Natural killer cell (primary cell): ENCODE measurements around the gene DOCK1. TPM values are rescaled to one million over a fixed set of nuclear protein-coding genes. Genes with fewer than 3 reads are reported as not detected.

ENCODE experiments used
- ATAC-seq, 3 donors: fragments of 150-1000 bp in 2 of 3; fragments of 200-7000 bp in 1 of 3; cut with Tn5 transposase; 1 replicate in 1 of 3; 2 replicates in 2 of 3; pipeline ENCODE4 v1.10.0; 2021; ENCODE audit warnings: mild to moderate bottlenecking in 2 of 3, moderate library complexity in 2 of 3
- DNase-seq, 2 donors: peaks; one replicate each; pipeline versions ENCODE4 v3.0.0 to v3.0.0-alpha.2; 2013 to 2021; ENCODE audit warnings: mixed read lengths in 1 of 2
- H3K27ac ChIP-seq: one replicate; pipeline ENCODE4 v1.5.1; 2013; ENCODE audit warnings: mild to moderate bottlenecking, low read length
- H3K27me3 ChIP-seq: one replicate; pipeline ENCODE4 v1.6.1; 2013; ENCODE audit warnings: low read length; ENCODE audit not compliant: control insufficient read depth, insufficient read depth
- H3K36me3 ChIP-seq: one replicate; pipeline ENCODE4 v1.6.1; 2013; ENCODE audit warnings: low read length; ENCODE audit not compliant: control insufficient read depth, insufficient read depth
- H3K4me1 ChIP-seq: one replicate; pipeline ENCODE4 v1.6.1; 2013; ENCODE audit warnings: low read length; ENCODE audit not compliant: control insufficient read depth, insufficient read depth
- H3K4me3 ChIP-seq: one replicate; pipeline ENCODE4 v1.5.1; 2013; ENCODE audit warnings: low read length
- H3K9me3 ChIP-seq: one replicate; pipeline ENCODE4 v1.6.1; 2013; ENCODE audit warnings: low read length; ENCODE audit not compliant: control insufficient read depth, insufficient read depth
- H3K27ac Mint-ChIP-seq, 2 donors: one replicate each; pipeline ENCODE4 v1.8.0; 2022; ENCODE audit warnings: mild to moderate bottlenecking in 2 of 2, mixed read lengths in 2 of 2, moderate library complexity in 1 of 2
- H3K27me3 Mint-ChIP-seq, 2 donors: one replicate each; pipeline ENCODE4 v1.8.0; 2022; ENCODE audit warnings: low read depth in 2 of 2, mixed read lengths in 2 of 2
- H3K36me3 Mint-ChIP-seq: one replicate; pipeline ENCODE4 v1.8.0; 2022; ENCODE audit warnings: mixed read lengths
- H3K4me1 Mint-ChIP-seq, 2 donors: one replicate each; pipeline ENCODE4 v1.8.0; 2022; ENCODE audit warnings: mixed read lengths in 2 of 2
- H3K4me3 Mint-ChIP-seq: one replicate; pipeline ENCODE4 v1.8.0; 2022; ENCODE audit warnings: mild to moderate bottlenecking, moderate library complexity, mixed read lengths
- H3K9me3 Mint-ChIP-seq, 2 donors: one replicate each; pipeline ENCODE4 v1.8.0; 2022; ENCODE audit warnings: mixed read lengths in 2 of 2
- WGBS: methylation state at CpG from one replicate; pipeline ENCODE4 v1.1.7; 2013; ENCODE audit warnings: missing lambda C conversion rate; ENCODE audit not compliant: insufficient coverage; 5-methylcytosine and 5-hydroxymethylcytosine counted together
- intact Hi-C: fragments of 100-400 bp; cut with micrococcal nuclease; formaldehyde crosslinking; loops from one replicate; pipeline ENCODE4 v1.14.2; 2022
- total RNA-seq, 4 donors: library from RNA; stranded (reverse); fragments of 120-200 nt in 1 of 4; gene quantifications; one replicate each; pipeline versions ENCODE4 v1.2.3 to v1.2.4, GENCODE V29; 2013 to 2022
- TF ChIP-seq, protein P1 (sequence below): fragments of 200-600 bp; IDR thresholded peaks from one replicate; pipeline ENCODE4 v1.8.0; 2022; ENCODE audit warnings: antibody characterized with exemption

DOCK1 gene
- total RNA-seq, 3 donors from 2014 or later (not counting 1 experiment from before 2014, with no cell fraction given) = 0.07 to 0.12 (median 0.08) TPM

- peaks cover 0 to 4% of the 10 kb centered on the region in 2 donors for H3K4me1 Mint-ChIP-seq
- WGBS = 89% methylated on average over 5 of the region's 5 CpGs
- Histone ChIP-seq H3K27me3 (peaks cover 6% of the 10 kb centered on the region), H3K9me3 (no peaks in the 10 kb centered on the region), H3K27ac (no peak overlapping the region), H3K4me3 (no peak overlapping the region), H3K36me3 (no peaks in the 10 kb centered on the region), H3K4me1 (no peaks in the 10 kb centered on the region)
- no peaks in the 10 kb centered on the region for H3K36me3 Mint-ChIP-seq
- no peaks in the 10 kb centered on the region for H3K9me3 Mint-ChIP-seq
- no peak overlapping the region for H3K4me3 Mint-ChIP-seq
- ATAC-seq (no peak), DNase-seq (no peak)
- H3K27ac Mint-ChIP-seq = no peak overlapping the region
- peaks cover 30 to 31% of the 10 kb centered on the region in 2 donors for H3K27me3 Mint-ChIP-seq
- intact Hi-C loops = no loop called here
- TF ChIP-seq, protein P1, sequence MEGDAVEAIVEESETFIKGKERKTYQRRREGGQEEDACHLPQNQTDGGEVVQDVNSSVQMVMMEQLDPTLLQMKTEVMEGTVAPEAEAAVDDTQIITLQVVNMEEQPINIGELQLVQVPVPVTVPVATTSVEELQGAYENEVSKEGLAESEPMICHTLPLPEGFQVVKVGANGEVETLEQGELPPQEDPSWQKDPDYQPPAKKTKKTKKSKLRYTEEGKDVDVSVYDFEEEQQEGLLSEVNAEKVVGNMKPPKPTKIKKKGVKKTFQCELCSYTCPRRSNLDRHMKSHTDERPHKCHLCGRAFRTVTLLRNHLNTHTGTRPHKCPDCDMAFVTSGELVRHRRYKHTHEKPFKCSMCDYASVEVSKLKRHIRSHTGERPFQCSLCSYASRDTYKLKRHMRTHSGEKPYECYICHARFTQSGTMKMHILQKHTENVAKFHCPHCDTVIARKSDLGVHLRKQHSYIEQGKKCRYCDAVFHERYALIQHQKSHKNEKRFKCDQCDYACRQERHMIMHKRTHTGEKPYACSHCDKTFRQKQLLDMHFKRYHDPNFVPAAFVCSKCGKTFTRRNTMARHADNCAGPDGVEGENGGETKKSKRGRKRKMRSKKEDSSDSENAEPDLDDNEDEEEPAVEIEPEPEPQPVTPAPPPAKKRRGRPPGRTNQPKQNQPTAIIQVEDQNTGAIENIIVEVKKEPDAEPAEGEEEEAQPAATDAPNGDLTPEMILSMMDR = no peak
These were observed 3.0 kb downstream of the DOCK1 start for GRCh38 chr10:126908225-126908624.

DNA sequence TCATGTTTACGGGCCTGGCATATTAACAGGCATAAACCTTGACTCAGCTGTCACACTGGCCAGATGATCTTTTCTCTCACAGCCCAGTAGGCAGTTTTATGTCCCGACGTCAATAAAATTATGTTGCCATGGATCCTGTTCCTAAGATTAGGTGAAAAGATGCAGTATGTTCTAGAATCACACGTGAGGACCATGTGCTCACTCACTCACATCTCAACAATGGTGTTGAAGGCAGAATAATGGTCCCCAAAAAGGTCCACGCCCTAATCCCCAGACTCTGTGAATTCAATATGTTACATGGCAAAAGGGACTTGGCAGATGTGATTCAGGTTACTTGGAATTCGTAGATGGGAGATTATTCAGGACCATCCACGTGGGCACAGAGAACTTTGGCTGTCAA is 3.5 kb downstream of the DOCK1 start:
- H3K4me1 ChIP-seq = no peaks in the 10 kb centered on the region
- no peak overlapping the region for H3K27ac ChIP-seq
- DNase-seq (no peak), ATAC-seq (no peak)
- intact Hi-C loops = no loop called here
- no peaks in the 10 kb centered on the region for H3K36me3 Mint-ChIP-seq
- H3K4me1 Mint-ChIP-seq = peaks cover 0 to 4% of the 10 kb centered on the region in 2 donors
- peaks cover 25 to 26% of the 10 kb centered on the region in 2 donors for H3K27me3 Mint-ChIP-seq
- 76% methylated on average over 7 of the region's 7 CpGs for WGBS
- H3K36me3 ChIP-seq = no peaks in the 10 kb centered on the region
- no peak overlapping the region for H3K27ac Mint-ChIP-seq
- peaks cover 6% of the 10 kb centered on the region for H3K27me3 ChIP-seq
- H3K4me3 Mint-ChIP-seq = no peak overlapping the region
- TF ChIP-seq, protein P1 = no peak
- no peaks in the 10 kb centered on the region for H3K9me3 ChIP-seq
- no peak overlapping the region for H3K4me3 ChIP-seq
- no peaks in the 10 kb centered on the region for H3K9me3 Mint-ChIP-seq

GRCh38 chr10:126909147-126909546 is 3.9 kb downstream of the DOCK1 start:
- Histone ChIP-seq H3K27me3 (peaks cover 6% of the 10 kb centered on the region), H3K36me3 (no peaks in the 10 kb centered on the region), H3K27ac (no peak overlapping the region), H3K4me3 (no peak overlapping the region), H3K9me3 (no peaks in the 10 kb centered on the region), H3K4me1 (no peaks in the 10 kb centered on the region)
- Mint-ChIP-seq H3K36me3 (no peaks in the 10 kb centered on the region), H3K27ac (no peak overlapping the region), H3K9me3 (no peaks in the 10 kb centered on the region), H3K4me1 (peaks cover 0 to 4% of the 10 kb centered on the region in 2 donors), H3K27me3 (peaks cover 21 to 22% of the 10 kb centered on the region in 2 donors), H3K4me3 (no peak overlapping the region)
- no peak for ATAC-seq
- intact Hi-C loops = no loop called here
- no peak for DNase-seq
- 82% methylated on average over 4 of the region's 4 CpGs for WGBS
- TF ChIP-seq, protein P1 = no peak

- Histone ChIP-seq H3K27me3 (peaks cover 2% of the 10 kb centered on the region), H3K27ac (no peak overlapping the region), H3K36me3 (no peaks in the 10 kb centered on the region), H3K4me1 (no peaks in the 10 kb centered on the region), H3K4me3 (no peak overlapping the region), H3K9me3 (no peaks in the 10 kb centered on the region)
- DNase-seq (no peak), ATAC-seq (no peak)
- TF ChIP-seq, protein P1 = no peak
- Mint-ChIP-seq H3K27me3 (peaks cover 13 to 15% of the 10 kb centered on the region in 2 donors), H3K36me3 (no peaks in the 10 kb centered on the region), H3K27ac (no peak overlapping the region), H3K4me1 (peaks cover 0 to 4% of the 10 kb centered on the region in 2 donors), H3K9me3 (no peaks in the 10 kb centered on the region), H3K4me3 (no peak overlapping the region)
- intact Hi-C loops = no loop called here
- 98% methylated on average over 6 of the region's 7 CpGs for WGBS
These were observed 5.0 kb downstream of the DOCK1 start for GRCh38 chr10:126910196-126910595.
